ENCODE measurements around the gene IFI6. TPM values are rescaled to one million over a fixed set of nuclear protein-coding genes. Genes with fewer than 3 reads are reported as not detected.

IFI6 gene
- total RNA-seq, 6 experiments from 2014 or later, result 9.5 to 45.7 (median 33.2) TPM

DNA sequence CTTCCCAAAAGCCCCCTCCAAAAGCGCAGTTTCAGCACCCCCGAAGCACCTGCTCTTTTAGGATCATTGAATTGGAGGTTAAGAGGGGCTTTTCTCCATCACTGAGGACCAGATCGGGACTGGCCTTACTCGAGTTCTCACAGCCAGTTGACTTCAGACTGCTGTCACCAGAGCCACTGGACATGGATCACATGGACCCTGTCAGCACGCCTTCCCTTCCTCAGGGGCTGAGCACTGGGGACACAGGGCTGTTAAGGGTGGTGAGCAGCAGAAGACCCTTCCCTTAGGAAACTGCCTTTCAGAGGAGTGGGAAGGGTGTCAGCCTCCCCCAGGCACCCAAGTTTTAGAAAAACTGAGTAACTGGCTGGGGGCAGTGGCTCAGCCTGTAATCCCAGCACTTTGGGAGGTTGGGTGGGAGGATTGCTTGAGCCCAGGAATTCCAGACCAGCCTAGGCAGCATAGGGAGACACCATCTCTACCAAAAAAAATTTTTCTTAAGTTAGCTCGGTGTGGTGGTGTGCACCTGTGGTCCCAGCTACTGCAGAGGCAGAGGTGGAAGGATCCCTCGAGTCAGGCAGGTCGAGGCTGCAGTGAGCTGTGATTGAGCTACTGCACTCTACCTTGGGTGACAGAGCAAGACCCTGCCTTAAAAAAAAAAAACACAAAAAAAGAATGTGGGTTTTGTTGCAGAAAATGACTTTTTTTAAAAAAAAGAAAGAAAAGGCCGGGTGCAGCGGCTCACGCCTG is 36.4 kb downstream of the IFI6 start:
- H3K27me3 ChIP-seq, result no peaks in the 10 kb centered on the region
- intact Hi-C loops (cut with DNase I), result no loop called here
- ATAC-seq (no peak), DNase-seq (no peak)
- H3K36me3 ChIP-seq, result no peaks in the 10 kb centered on the region
- H3K9me3 ChIP-seq, result no peaks in the 10 kb centered on the region
- no peaks in the 10 kb centered on the region for H3K4me1 ChIP-seq
- peak overlapping the region in 1 of 3 donors; percentile 49 for H3K27ac ChIP-seq
- no peak overlapping the region for H3K4me3 ChIP-seq
- TF ChIP-seq, protein P1, sequence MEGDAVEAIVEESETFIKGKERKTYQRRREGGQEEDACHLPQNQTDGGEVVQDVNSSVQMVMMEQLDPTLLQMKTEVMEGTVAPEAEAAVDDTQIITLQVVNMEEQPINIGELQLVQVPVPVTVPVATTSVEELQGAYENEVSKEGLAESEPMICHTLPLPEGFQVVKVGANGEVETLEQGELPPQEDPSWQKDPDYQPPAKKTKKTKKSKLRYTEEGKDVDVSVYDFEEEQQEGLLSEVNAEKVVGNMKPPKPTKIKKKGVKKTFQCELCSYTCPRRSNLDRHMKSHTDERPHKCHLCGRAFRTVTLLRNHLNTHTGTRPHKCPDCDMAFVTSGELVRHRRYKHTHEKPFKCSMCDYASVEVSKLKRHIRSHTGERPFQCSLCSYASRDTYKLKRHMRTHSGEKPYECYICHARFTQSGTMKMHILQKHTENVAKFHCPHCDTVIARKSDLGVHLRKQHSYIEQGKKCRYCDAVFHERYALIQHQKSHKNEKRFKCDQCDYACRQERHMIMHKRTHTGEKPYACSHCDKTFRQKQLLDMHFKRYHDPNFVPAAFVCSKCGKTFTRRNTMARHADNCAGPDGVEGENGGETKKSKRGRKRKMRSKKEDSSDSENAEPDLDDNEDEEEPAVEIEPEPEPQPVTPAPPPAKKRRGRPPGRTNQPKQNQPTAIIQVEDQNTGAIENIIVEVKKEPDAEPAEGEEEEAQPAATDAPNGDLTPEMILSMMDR (IDR thresholded peaks at IDR 0.05), result no peak
- TF ChIP-seq POLR2A (IDR thresholded peaks at IDR 0.05), result no peak
- WGBS (ENCODE audit: insufficient coverage, low coverage, low lambda C conversion rate, missing lambda C conversion rate), result 70% methylated on average over 5 of the region's 11 CpGs

DNA sequence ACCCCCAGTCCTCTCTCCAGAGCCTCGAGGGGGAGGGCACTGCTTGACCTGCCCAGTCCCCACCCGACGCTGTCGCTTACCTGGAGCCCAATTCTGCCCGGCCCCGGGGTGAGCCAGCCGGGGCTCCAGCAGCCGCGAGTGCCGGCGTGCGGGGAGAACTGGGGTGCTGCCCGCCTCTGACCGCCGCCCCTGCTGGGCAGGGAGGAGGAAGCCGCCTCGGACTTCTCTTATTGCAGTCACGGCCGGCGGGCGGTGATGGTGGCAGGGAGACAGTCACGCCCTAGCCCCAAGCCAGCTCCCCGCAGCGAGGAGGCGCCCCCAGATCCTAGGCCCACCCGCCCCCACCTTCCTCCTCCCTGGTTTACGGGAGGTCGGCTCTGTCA is 37.0 kb downstream of the IFI6 start, which contains the start of gene FGR:
Gene FGR, minus strand, starts transcription at position 201 of the 383 bp plus-strand sequence. CDS start 11,269 bp downstream, outside the sequence.
- Histone ChIP-seq H3K36me3 (no peaks in the 10 kb centered on the region), H3K4me3 (peak within 1 kb of the TSS; percentile 26 to 39 (median 33)), H3K4me1 (no peaks in the 10 kb centered on the region), H3K9me3 (no peaks in the 10 kb centered on the region), H3K27ac (peak within 1 kb of the TSS; percentile 36 to 75 (median 49)), H3K27me3 (no peaks in the 10 kb centered on the region)
- DNase-seq, result peak in 2 of 3 donors; percentile 62 to 80
- TF ChIP-seq, protein P1 (IDR thresholded peaks at IDR 0.05), result peak in 1 of 4 donors; percentile 4
- no peak for TF ChIP-seq POLR2A (IDR thresholded peaks at IDR 0.05)
- intact Hi-C loops (cut with DNase I), result no loop called here
- 18% methylated on average over 3 of the region's 28 CpGs for WGBS (ENCODE audit: insufficient coverage, low coverage, low lambda C conversion rate, missing lambda C conversion rate)
- peak; percentile 23 to 47 (median 32) for ATAC-seq

DNA sequence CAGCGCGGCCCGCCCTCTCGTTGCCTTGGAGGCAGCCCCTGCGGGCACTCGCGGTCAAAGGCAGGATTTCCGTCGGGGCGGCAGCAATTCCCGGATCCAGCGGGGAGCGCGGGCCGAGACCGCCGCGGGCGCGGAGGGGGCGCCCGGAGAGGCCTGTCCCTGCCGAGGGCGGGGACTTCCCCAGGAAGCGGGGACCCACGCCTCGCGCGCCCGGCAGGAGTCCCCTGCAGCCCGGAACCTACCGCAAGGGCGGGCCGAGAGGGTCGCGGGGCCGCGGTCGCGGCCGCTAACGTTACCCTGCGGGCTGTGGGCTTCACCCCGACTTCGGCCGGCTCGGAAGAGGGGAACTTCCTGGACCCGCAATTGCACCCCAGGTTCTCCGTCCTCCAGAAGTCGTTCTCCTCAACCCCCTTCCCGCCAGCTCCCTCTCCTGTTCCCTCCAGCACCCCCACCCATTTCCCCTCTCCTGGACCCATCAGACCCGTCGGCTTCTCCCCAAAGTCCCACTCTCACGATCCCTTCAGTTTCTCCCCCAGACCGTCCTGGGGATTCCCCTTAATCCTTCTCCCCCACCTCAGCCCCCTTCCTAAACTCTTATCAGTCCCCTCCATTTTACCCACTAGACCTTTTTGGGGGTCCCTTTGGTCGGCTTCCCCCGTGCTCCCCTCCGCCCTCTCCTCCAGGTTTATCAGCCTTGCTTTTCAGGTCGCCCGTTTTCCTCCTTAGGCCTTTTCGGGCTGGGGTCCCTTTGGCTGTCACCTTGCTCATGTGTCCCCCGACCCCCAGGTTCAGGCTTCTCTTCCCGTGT is 37.6 kb downstream of the IFI6 start:
- WGBS (ENCODE audit: insufficient coverage, low coverage, low lambda C conversion rate, missing lambda C conversion rate), result 26% methylated on average over 12 of the region's 63 CpGs

DNA sequence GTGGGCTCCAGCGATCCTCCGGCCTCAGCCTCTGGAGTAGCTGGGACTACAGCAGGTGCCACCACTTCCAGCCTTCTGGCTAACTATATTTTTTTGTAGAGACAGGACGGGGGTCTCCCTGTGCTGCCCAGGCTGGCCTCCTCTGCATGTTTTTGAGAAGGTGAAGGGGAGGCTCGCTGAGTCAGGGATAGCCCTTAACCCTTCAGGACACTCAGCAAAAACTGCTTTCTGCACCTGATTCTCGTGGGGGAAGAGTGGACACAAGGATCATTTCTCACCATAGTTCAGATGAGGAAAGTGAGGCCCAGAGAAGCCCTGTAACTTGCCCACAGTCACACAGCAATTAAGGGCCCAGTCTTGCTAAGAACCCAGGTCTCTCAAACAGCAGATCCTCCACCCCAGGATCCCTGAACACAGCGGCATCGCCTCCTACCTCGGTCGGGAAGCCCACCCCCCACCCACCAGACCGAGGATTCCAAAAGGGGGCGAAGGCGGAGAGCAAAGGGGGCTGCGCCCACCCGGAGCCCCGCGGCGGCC is 38.3 kb downstream of the IFI6 start:
- no peaks in the 10 kb centered on the region for H3K4me1 ChIP-seq
- TF ChIP-seq, protein P1 (IDR thresholded peaks at IDR 0.05), result no peak
- no peak for TF ChIP-seq POLR2A (IDR thresholded peaks at IDR 0.05)
- 40% methylated on average over 10 of the region's 17 CpGs for WGBS (ENCODE audit: insufficient coverage, low coverage, low lambda C conversion rate, missing lambda C conversion rate)
- peak overlapping the region; percentile 26 to 39 (median 33) for H3K4me3 ChIP-seq
- H3K27ac ChIP-seq, result peak overlapping the region; percentile 36 to 75 (median 49)
- ATAC-seq, result no peak
- intact Hi-C loops (cut with DNase I), result no loop called here
- no peaks in the 10 kb centered on the region for H3K9me3 ChIP-seq
- no peaks in the 10 kb centered on the region for H3K36me3 ChIP-seq
- no peak for DNase-seq
- no peaks in the 10 kb centered on the region for H3K27me3 ChIP-seq

More for the DNA sequence above, 37.6 kb downstream of the IFI6 start:
- TF ChIP-seq, protein P1 (IDR thresholded peaks at IDR 0.05), result peak in 1 of 4 donors; percentile 9
- TF ChIP-seq POLR2A (IDR thresholded peaks at IDR 0.05), result peak; percentile 54
- Histone ChIP-seq H3K36me3 (no peaks in the 10 kb centered on the region), H3K9me3 (no peaks in the 10 kb centered on the region), H3K27me3 (no peaks in the 10 kb centered on the region), H3K4me3 (peak overlapping the region; percentile 26 to 39 (median 33)), H3K27ac (peak overlapping the region; percentile 36 to 75 (median 49)), H3K4me1 (no peaks in the 10 kb centered on the region)
- peak in 2 of 3 donors; percentile 68 to 73 for DNase-seq
- ATAC-seq, result peak; percentile 58 to 66 (median 64)
- intact Hi-C loops (cut with DNase I), result no loop called here

Data from right lobe of liver (tissue), 6 donors.